Pancreas (tissue), 10 donors: Measurements from ENCODE around the gene ATP12A. TPM values are rescaled to one million over a fixed set of nuclear protein-coding genes. Genes with fewer than 3 reads are reported as not detected.

Experiments
- ATAC-seq, 4 donors: fragments of 200-7000 bp; cut with Tn5 transposase; one replicate each; pipeline versions ENCODE4 v1.8.0 to v1.9.1; 2020; ENCODE audit warnings: mild to moderate bottlenecking in 4 of 4, moderate library complexity in 4 of 4
- DNase-seq, 6 donors: peaks; one replicate each; pipeline ENCODE4 v3.0.0-alpha.2; 2020
- FAIRE-seq: peaks from 2 replicates; lab custom pipeline; 2012; peaks lifted over from hg19 to GRCh38; lab: Jason Lieb, UNC
- H3K27ac ChIP-seq, 4 donors: fragments of 200-600 bp; sonication (generic); 1 replicate in 3 of 4; 2 replicates in 1 of 4; pipeline versions ENCODE4 v1.5.0 to v1.8.0; 2020
- H3K27me3 ChIP-seq, 4 donors: fragments of 200-600 bp; one replicate each; pipeline ENCODE4 v1.8.0; 2021
- H3K36me3 ChIP-seq, 3 donors: fragments of 200-600 bp; sonication (generic) in 1 of 3; one replicate each; pipeline versions ENCODE4 v1.5.0 to v1.8.0; 2020 to 2021
- H3K4me1 ChIP-seq, 3 donors: fragments of 200-600 bp; one replicate each; pipeline ENCODE4 v1.8.0; 2021
- H3K4me3 ChIP-seq, 4 donors: fragments of 200-600 bp; sonication (generic) in 2 of 4; one replicate each; pipeline versions ENCODE4 v1.5.0 to v1.8.0; 2020 to 2021
- H3K9me3 ChIP-seq, 4 donors: fragments of 200-600 bp; one replicate each; pipeline ENCODE4 v1.8.0; 2021
- CTCF ChIP-seq, 4 donors: fragments of 200-600 bp; sonication (generic) in 3 of 4; IDR thresholded peaks; one replicate each; pipeline versions ENCODE4 v1.5.0 to v1.8.0; 2021; ENCODE audit warnings: antibody characterized with exemption in 4 of 4
- WGBS, 2 donors: extraction: QIAGEN DNeasy Blood & Tissue Kit; methylation state at CpG; one replicate each; pipeline ENCODE4 v1.1.7; 2013; 5-methylcytosine and 5-hydroxymethylcytosine counted together
- intact Hi-C, 3 donors: fragments of 100-400 bp; cut with DNase I; formaldehyde crosslinking; loops; one replicate each; pipeline versions ENCODE4 v1.11.1 to v1.14.2; 2022
- polyA plus RNA-seq, 2 donors: library from polyadenylated mRNA; stranded (reverse); fragments of 200-250 nt; gene quantifications; one replicate each; pipeline ENCODE4 v1.2.3, GENCODE V29; 2013
- total RNA-seq, 6 donors: library from RNA; stranded (reverse); fragmentation: NEBNext Ultra II Directional in 4 of 6; extraction: Animal tissue kit (Norgen Biotek cat#: 25700) in 4 of 6; gene quantifications; one replicate each; pipeline versions ENCODE4 v1.2.1 to v1.2.4, GENCODE V29; 2021 to 2023
- donor health status: healthy with polysubstance abuse.
- donor health status: DM: no; HTN: no; CAD: no; lungs with moderate emphysema.
- donor health status: DM: no; HTN: no; CAD: no.
- donor health status: control.
- donor health status: control.
- donor health status: Bipolar disorder and iron deficiency.
- donor health status: DM: yes; HTN: yes; CAD: no.
- donor health status: DM: no; HTN: no; CAD: no.
- donor health status: DM: no; HTN: no; CAD: no.
- donor health status: DM: yes; HTN: yes; CAD: no.

Gene ATP12A
- total and polyA plus RNA-seq, 8 donors: 0.05 to 0.06 TPM; not detected in 6

GRCh38 chr13:24742294-24742693 lies 62.1 kb downstream of the ATP12A start:
- intact Hi-C loops: no loop called here
- 12 to 17% methylated on average over 6 of the region's 6 CpGs for WGBS, 2 donors
- no peak for FAIRE-seq
- no peak for ATAC-seq
- H3K4me1 ChIP-seq: no peaks in the 10 kb centered on the region
- no peak for DNase-seq
- H3K27ac ChIP-seq: no peak overlapping the region
- H3K27me3 ChIP-seq: peaks cover 0 to 5% (median 0%) of the 10 kb centered on the region in 4 donors
- H3K9me3 ChIP-seq: no peaks in the 10 kb centered on the region
- no peak for TF ChIP-seq CTCF (IDR thresholded peaks at IDR 0.05)
- no peaks in the 10 kb centered on the region for H3K36me3 ChIP-seq
- H3K4me3 ChIP-seq: no peak overlapping the region

GRCh38 chr13:24742977-24743376 lies 62.8 kb downstream of the ATP12A start:
- Histone ChIP-seq H3K4me1 (no peaks in the 10 kb centered on the region), H3K27me3 (peaks cover 0 to 7% (median 3%) of the 10 kb centered on the region in 4 donors), H3K4me3 (no peak overlapping the region), H3K27ac (no peak overlapping the region), H3K36me3 (no peaks in the 10 kb centered on the region), H3K9me3 (no peaks in the 10 kb centered on the region)
- no peak for ATAC-seq
- DNase-seq: no peak
- TF ChIP-seq CTCF (IDR thresholded peaks at IDR 0.05): no peak
- intact Hi-C loops: no loop called here
- 33 to 50% methylated on average over 4 of the region's 4 CpGs for WGBS, 2 donors
- FAIRE-seq: no peak

GRCh38 chr13:24744247-24744646 lies 64.0 kb downstream of the ATP12A start:
- intact Hi-C loops: no loop called here
- DNase-seq (no peak), ATAC-seq (no peak), FAIRE-seq (no peak)
- Histone ChIP-seq H3K9me3 (no peaks in the 10 kb centered on the region), H3K27me3 (peaks cover 0 to 10% (median 4%) of the 10 kb centered on the region in 4 donors), H3K4me1 (no peaks in the 10 kb centered on the region), H3K4me3 (no peak overlapping the region), H3K36me3 (no peaks in the 10 kb centered on the region), H3K27ac (no peak overlapping the region)
- no peak for TF ChIP-seq CTCF (IDR thresholded peaks at IDR 0.05)
- 26 to 32% methylated on average over 6 of the region's 6 CpGs for whole genome bisulfite sequencing, 2 donors

GRCh38 chr13:24745516-24745860 lies 65.3 kb downstream of the ATP12A start:
- peak in 1 of 6 donors; percentile 55 for DNase-seq
- TF ChIP-seq CTCF (IDR thresholded peaks at IDR 0.05): no peak

GRCh38 chr13:24745861-24746617 lies 65.8 kb downstream of the ATP12A start:
- intact Hi-C loops: no loop called here
- H3K4me3 ChIP-seq: no peak overlapping the region
- H3K9me3 ChIP-seq: no peaks in the 10 kb centered on the region
- H3K4me1 ChIP-seq: no peaks in the 10 kb centered on the region
- H3K27me3 ChIP-seq: peaks cover 0 to 10% (median 4%) of the 10 kb centered on the region in 4 donors
- TF ChIP-seq CTCF (IDR thresholded peaks at IDR 0.05): no peak
- no peak for FAIRE-seq
- peak in 1 of 6 donors; percentile 59 for DNase-seq
- no peak overlapping the region for H3K27ac ChIP-seq
- 2% methylated on average over 60 to 70 of the region's 70 CpGs for WGBS, 2 donors
- no peaks in the 10 kb centered on the region for H3K36me3 ChIP-seq
- ATAC-seq: no peak

More at GRCh38 chr13:24745516-24745860, 65.3 kb downstream of the ATP12A start:
- H3K9me3 ChIP-seq: no peaks in the 10 kb centered on the region
- ATAC-seq (no peak), FAIRE-seq (no peak)
- no peaks in the 10 kb centered on the region for H3K36me3 ChIP-seq
- WGBS, 2 donors: 23 to 27% methylated on average over 24 of the region's 24 CpGs
- intact Hi-C loops: no loop called here
- H3K27ac ChIP-seq: no peak overlapping the region
- no peak overlapping the region for H3K4me3 ChIP-seq
- peaks cover 0 to 10% (median 4%) of the 10 kb centered on the region in 4 donors for H3K27me3 ChIP-seq
- H3K4me1 ChIP-seq: no peaks in the 10 kb centered on the region
